H1 (cell line): ENCODE measurements around the gene CCDC107. TPM values are rescaled to one million over a fixed set of nuclear protein-coding genes. Genes with fewer than 3 reads are reported as not detected.

Experiments used
- CTCF ChIA-PET: fragments of 300-600 bp; sonication (Branson Sonifier 250); formaldehyde crosslinking; loops from one replicate; lab custom pipeline; 2021; ENCODE audit not compliant: partially characterized antibody; lab: Charles Lee
- POLR2A ChIA-PET: fragments of 300-600 bp; sonication (Branson Sonifier 250); formaldehyde crosslinking; loops from one replicate; lab custom pipeline; 2021; ENCODE audit warnings: inconsistent platforms; ENCODE audit not compliant: partially characterized antibody; lab: Charles Lee
- DNase-seq, 2 experiments: peaks; one replicate each; pipeline versions ENCODE4 v3.0.0 to v3.0.0-alpha.2; 2010 to 2022; ENCODE audit warnings: low spot score in 2 of 2, low read depth in 1 of 2, mixed read lengths in 1 of 2
- FAIRE-seq: peaks from 2 replicates; lab custom pipeline; 2011; peaks lifted over from hg19 to GRCh38; lab: Jason Lieb, UNC
- H2AFZ ChIP-seq: 2 replicates; pipeline ENCODE4 v1.8.1; 2012; ENCODE audit warnings: low read length, inconsistent platforms
- H2AK5ac ChIP-seq: 2 replicates; pipeline ENCODE4 v1.6.1; 2013; ENCODE audit warnings: low read depth, low read length
- H2BK120ac ChIP-seq: replicated peaks from 2 replicates; pipeline ENCODE3; 2013; ENCODE audit warnings: low read depth, low read length, inconsistent platforms
- H2BK12ac ChIP-seq: 2 replicates; pipeline ENCODE4 v1.6.1; 2013; ENCODE audit warnings: low read depth, low read length
- H2BK15ac ChIP-seq: 2 replicates; pipeline ENCODE4 v1.6.1; 2013; ENCODE audit warnings: low read length
- H2BK20ac ChIP-seq: 2 replicates; pipeline ENCODE4 v1.6.1; 2013; ENCODE audit warnings: low read length
- H2BK5ac ChIP-seq: 2 replicates; pipeline ENCODE4 v1.6.1; 2013; ENCODE audit warnings: low read depth, low read length
- H3K14ac ChIP-seq: 2 replicates; pipeline ENCODE4 v1.6.1; 2013; ENCODE audit warnings: inconsistent platforms; ENCODE audit not compliant: insufficient read length
- H3K18ac ChIP-seq: 2 replicates; pipeline ENCODE4 v1.6.1; 2013; ENCODE audit warnings: low read length; ENCODE audit errors: extremely low read depth
- H3K23ac ChIP-seq: 2 replicates; pipeline ENCODE4 v1.6.1; 2013; ENCODE audit warnings: inconsistent platforms; ENCODE audit not compliant: insufficient read length
- H3K23me2 ChIP-seq: 2 replicates; pipeline ENCODE4 v1.6.1; 2013; ENCODE audit warnings: low read depth, low read length
- H3K27ac ChIP-seq: 2 replicates; pipeline ENCODE4 v1.6.1; 2011; ENCODE audit warnings: low read depth, low read length, inconsistent platforms
- H3K27me3 ChIP-seq, 4 experiments: replicated peaks in 1 of 4; 1 replicate in 1 of 4; 2 replicates in 3 of 4; pipeline versions ENCODE4 v1.6.1 to v1.8.1; 2011 to 2013; ENCODE audit warnings: low read length in 3 of 4, mild to moderate bottlenecking in 3 of 4, inconsistent platforms in 2 of 4, mixed read lengths in 2 of 4, moderate library complexity in 1 of 4; ENCODE audit not compliant: control insufficient read depth in 3 of 4, insufficient read depth in 3 of 4; ENCODE audit errors: extremely low read depth in 1 of 4
- H3K36me3 ChIP-seq, 4 experiments: 2 replicates each; pipeline versions ENCODE4 v1.6.1 to v1.8.1; 2011 to 2013; ENCODE audit warnings: mild to moderate bottlenecking in 4 of 4, low read length in 3 of 4, moderate library complexity in 2 of 4, control low read depth in 1 of 4, inconsistent platforms in 1 of 4; ENCODE audit not compliant: insufficient read depth in 4 of 4, control insufficient read depth in 2 of 4
- H3K4ac ChIP-seq: replicated peaks from 2 replicates; pipeline ENCODE3; 2013; ENCODE audit warnings: low read length, low read depth, mixed read lengths, inconsistent platforms; ENCODE audit not compliant: insufficient read length
- H3K4me1 ChIP-seq, 4 experiments: replicated peaks in 1 of 4; 1 replicate in 1 of 4; 2 replicates in 3 of 4; pipeline versions ENCODE4 v1.6.1 to v1.8.1; 2011 to 2013; ENCODE audit warnings: low read length in 3 of 4, inconsistent platforms in 2 of 4, mixed read lengths in 1 of 4; ENCODE audit not compliant: insufficient read depth in 4 of 4, control insufficient read depth in 3 of 4
- H3K4me2 ChIP-seq, 2 experiments: 2 replicates each; pipeline versions ENCODE4 v1.6.1 to v1.8.1; 2011 to 2013; ENCODE audit warnings: low read depth in 2 of 2, low read length in 2 of 2, control low read depth in 1 of 2, inconsistent platforms in 1 of 2, mild to moderate bottlenecking in 1 of 2; ENCODE audit not compliant: insufficient read depth in 1 of 2
- H3K4me3 ChIP-seq, 4 experiments: fragments of 200-600, 300-600 bp in 1 of 4; sonication (generic), shearing (Covaris generic), sonication (Bioruptor Twin) in 1 of 4; 2 replicates each; pipeline versions ENCODE4 v1.5.1 to v1.8.1; 2011 to 2016; ENCODE audit warnings: low read length in 4 of 4, low read depth in 3 of 4, control low read depth in 2 of 4, inconsistent platforms in 2 of 4, mild to moderate bottlenecking in 2 of 4, mixed read lengths in 1 of 4, moderate library complexity in 1 of 4; ENCODE audit not compliant: insufficient read depth in 2 of 4; ENCODE audit errors: extremely low read depth in 1 of 4
- H3K56ac ChIP-seq: replicated peaks from 2 replicates; pipeline ENCODE3; 2013; ENCODE audit warnings: low read depth, mild to moderate bottlenecking, mixed read lengths, low read length, inconsistent platforms; ENCODE audit not compliant: insufficient read length
- H3K79me1 ChIP-seq: 2 replicates; pipeline ENCODE4 v1.6.1; 2013; ENCODE audit warnings: low read depth, low read length, control low read depth
- H3K79me2 ChIP-seq, 2 experiments: 2 replicates each; pipeline versions ENCODE4 v1.6.1 to v1.8.1; 2012 to 2013; ENCODE audit warnings: low read length in 2 of 2, mild to moderate bottlenecking in 2 of 2, inconsistent platforms in 1 of 2; ENCODE audit not compliant: insufficient read depth in 2 of 2, control insufficient read depth in 1 of 2
- H3K9ac ChIP-seq, 4 experiments: replicated peaks in 1 of 4; 1 replicate in 1 of 4; 2 replicates in 3 of 4; pipeline versions ENCODE4 v1.6.1 to v1.8.1; 2011 to 2013; ENCODE audit warnings: low read depth in 3 of 4, low read length in 3 of 4, control low read depth in 2 of 4, mild to moderate bottlenecking in 2 of 4, moderate library complexity in 2 of 4, inconsistent platforms in 1 of 4; ENCODE audit errors: extremely low read depth in 1 of 4
- H3K9me3 ChIP-seq, 2 experiments: 2 replicates each; pipeline versions ENCODE4 v1.6.1 to v1.8.1; 2012 to 2013; ENCODE audit warnings: mild to moderate bottlenecking in 2 of 2, moderate library complexity in 2 of 2, control low read depth in 1 of 2, inconsistent platforms in 1 of 2, low read depth in 1 of 2, low read length in 1 of 2, mixed read lengths in 1 of 2; ENCODE audit not compliant: insufficient read depth in 2 of 2
- H4K20me1 ChIP-seq, 2 experiments: replicated peaks in 1 of 2; 2 replicates each; pipeline versions ENCODE3 to v1.8.1; 2011 to 2013; ENCODE audit warnings: inconsistent platforms in 2 of 2, low read length in 2 of 2, mild to moderate bottlenecking in 1 of 2; ENCODE audit not compliant: insufficient read depth in 2 of 2, control insufficient read depth in 1 of 2
- H4K5ac ChIP-seq: 2 replicates; pipeline ENCODE4 v1.6.1; 2013; ENCODE audit warnings: low read length, low read depth, mixed read lengths, inconsistent platforms; ENCODE audit not compliant: insufficient read length
- H4K8ac ChIP-seq: 2 replicates; pipeline ENCODE4 v1.8.0; 2013; ENCODE audit warnings: mild to moderate bottlenecking, moderate library complexity, low read length, inconsistent platforms; ENCODE audit not compliant: insufficient read depth; ENCODE audit errors: extremely low read depth
- H4K91ac ChIP-seq: replicated peaks from 2 replicates; pipeline ENCODE3; 2013; ENCODE audit warnings: low read length, mixed read lengths, inconsistent platforms; ENCODE audit not compliant: insufficient read length
- BACH1 ChIP-seq: IDR thresholded peaks from 2 replicates; pipeline ENCODE4 v1.6.1; 2012; ENCODE audit warnings: low read length, improper control_type of control experiment
- BCL11A ChIP-seq, 2 experiments: IDR thresholded peaks; one replicate each; pipeline ENCODE4 v1.6.1; 2011; ENCODE audit warnings: low read depth in 2 of 2, low read length in 2 of 2, mild to moderate bottlenecking in 2 of 2
- CREB1 ChIP-seq: IDR thresholded peaks from 2 replicates; pipeline ENCODE4 v1.6.1; 2012; ENCODE audit warnings: inconsistent platforms
- EZH2 ChIP-seq: fragments of 200-600 bp; sonication (generic); IDR thresholded peaks from 2 replicates; pipeline ENCODE4 v1.7.1; 2012; ENCODE audit warnings: low read depth, mild to moderate bottlenecking, moderate library complexity, low read length, inconsistent platforms; ENCODE audit not compliant: severe bottlenecking
- GABPA ChIP-seq: IDR thresholded peaks from 2 replicates; pipeline ENCODE4 v1.6.1; 2011; ENCODE audit warnings: mild to moderate bottlenecking, low read length, moderate library complexity, borderline replicate concordance; ENCODE audit not compliant: insufficient read depth
- GTF2F1 ChIP-seq: IDR thresholded peaks from 2 replicates; pipeline ENCODE4 v1.6.1; 2012; ENCODE audit warnings: low read depth, low read length, improper control_type of control experiment, borderline replicate concordance
- JUND ChIP-seq: IDR thresholded peaks from 2 replicates; pipeline ENCODE4 v1.6.1; 2011; ENCODE audit warnings: mild to moderate bottlenecking, improper control_type of control experiment, low read length
- KDM1A ChIP-seq: fragments of 200-600, 300-600 bp; sonication (generic); IDR thresholded peaks from 2 replicates; pipeline ENCODE4 v1.7.1; 2016; ENCODE audit warnings: mild to moderate bottlenecking, low read length, borderline replicate concordance
- PHF8 ChIP-seq: fragments of 200-600 bp; sonication (generic); conservative IDR thresholded peaks from 2 replicates; pipeline ENCODE4 v1.7.1; 2012; ENCODE audit warnings: low read depth, mild to moderate bottlenecking, inconsistent platforms, low read length, moderate library complexity
- RAD21 ChIP-seq, 2 experiments: IDR thresholded peaks in 1 of 2; conservative IDR thresholded peaks in 1 of 2; 2 replicates each; pipeline ENCODE4 v1.6.1; 2011; ENCODE audit warnings: low read depth in 2 of 2, low read length in 2 of 2, improper control_type of control experiment in 1 of 2, inconsistent platforms in 1 of 2, mild to moderate bottlenecking in 1 of 2, moderate library complexity in 1 of 2
- RXRA ChIP-seq: IDR thresholded peaks from 2 replicates; pipeline ENCODE4 v1.6.1; 2011; ENCODE audit warnings: low read depth, mild to moderate bottlenecking, low read length, moderate library complexity; ENCODE audit not compliant: insufficient read depth
- ZNF274 ChIP-seq: IDR thresholded peaks from 2 replicates; pipeline ENCODE4 v1.7.0; 2012; ENCODE audit warnings: low read length, borderline replicate concordance; ENCODE audit errors: extremely low read depth
- WGBS, 2 experiments: shearing (Covaris generic) in 1 of 2; methylation state at CpG; one replicate each; pipeline versions ENCODE4 v1.1.6 to v1.1.7; 2013 to 2015; ENCODE audit warnings: low lambda C conversion rate in 2 of 2, mixed read lengths in 2 of 2, inconsistent platforms in 1 of 2, low coverage in 1 of 2, missing lambda C conversion rate in 1 of 2; ENCODE audit not compliant: insufficient replicate concordance in 2 of 2, insufficient coverage in 1 of 2, insufficient read length in 1 of 2; ENCODE audit errors: extremely low coverage in 1 of 2, missing lambda C conversion rate in 1 of 2; 5-methylcytosine and 5-hydroxymethylcytosine counted together
- polyA plus RNA-seq, 7 experiments: library from polyadenylated mRNA; depleted of rRNA in 3 of 7; stranded (reverse) in 5 of 7; unstranded in 2 of 7; fragments of >200 nt in 5 of 7; fragments of 200-250 nt in 2 of 7; gene quantifications; 1 replicate in 5 of 7; 2 replicates in 1 of 7; 4 replicates in 1 of 7; pipeline versions ENCODE4 v1.2.1 to v1.2.3, GENCODE V29; 2011 to 2013; ENCODE audit warnings: missing spikeins in 2 of 7, mixed read lengths in 2 of 7
- total RNA-seq: library from RNA; stranded (reverse); fragmentation: NEBNext Ultra II Directional; extraction: Animal tissue kit (Norgen Biotek cat#: 25700); gene quantifications from 2 replicates; pipeline ENCODE4 v1.2.1, GENCODE V29; 2021
- TF ChIP-seq, protein P1 (sequence below): IDR thresholded peaks from 2 replicates; pipeline ENCODE4 v1.6.1; 2011; ENCODE audit warnings: low read depth, mild to moderate bottlenecking, low read length; ENCODE audit not compliant: insufficient read depth

Gene CCDC107
- total and polyA plus RNA-seq, 2 of the 8 experiments (the other 6 are each of a cell fraction or from before 2014, with no cell fraction given), result 8.2 to 9.0 TPM

DNA sequence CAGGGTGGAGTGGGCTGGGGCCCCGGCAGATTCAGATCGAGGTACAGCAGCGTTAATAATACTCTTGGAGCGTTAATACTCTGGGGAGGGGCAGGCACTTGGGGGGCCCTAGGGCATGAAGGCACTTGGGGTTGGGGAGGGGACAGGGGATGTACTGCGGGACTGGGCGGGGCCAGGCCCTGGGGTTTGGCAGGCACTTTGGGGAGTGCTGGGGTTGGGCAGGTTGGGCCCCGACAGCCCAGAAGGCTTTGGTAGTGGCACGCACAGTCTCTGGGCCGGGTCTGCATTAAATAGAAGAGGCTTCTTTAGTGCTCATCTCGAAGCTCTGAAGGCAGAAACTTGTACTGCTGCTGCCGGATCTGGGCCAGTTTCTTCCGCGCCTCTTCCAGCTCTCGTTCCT lies 39.4 kb downstream of the CCDC107 start:
- H3K23ac ChIP-seq, result no peak overlapping the region
- H3K36me3 ChIP-seq, result peaks cover 28 to 44% (median 42%) of the 10 kb centered on the region in 4 experiments
- no peak overlapping the region for H3K14ac ChIP-seq
- 95% methylated on average over 12 of the region's 14 CpGs; no CpG with 5 or more reads in 1 of the 2 experiments for WGBS, 2 experiments
- no peaks in the 10 kb centered on the region for H3K4me1 ChIP-seq
- ChIA-PET CTCF (interaction anchor here (1.2 to 14.1 kb wide), 23 partner anchors 9 to 208 kb away, joined by 3 to 347 read pairs (median 16); partner anchors contain the start of genes ARHGEF39, CA9, CCDC107 and CREB3), POLR2A (interaction anchor here (2.1 to 14.9 kb wide), 4 partner anchors 9 to 51 kb away, joined by 9 to 158 read pairs (median 12); partner anchors contain the start of genes CREB3 and TLN1)
- no peaks in the 10 kb centered on the region for H3K79me2 ChIP-seq
- no peak overlapping the region for H3K4ac ChIP-seq
- no peak overlapping the region for H3K27ac ChIP-seq
- no peak overlapping the region for H2BK5ac ChIP-seq
- H2BK120ac ChIP-seq, result no peak overlapping the region
- no peak overlapping the region for H3K4me3 ChIP-seq
- H3K27me3 ChIP-seq, result no peaks in the 10 kb centered on the region
- H3K79me1 ChIP-seq, result no peaks in the 10 kb centered on the region
- FAIRE-seq (no peak), DNase-seq (no peak)
- no peak overlapping the region for H3K4me2 ChIP-seq
- H3K23me2 ChIP-seq, result no peaks in the 10 kb centered on the region
- H3K18ac ChIP-seq, result no peak overlapping the region
- H2BK15ac ChIP-seq, result no peak overlapping the region
- no peak overlapping the region for H3K56ac ChIP-seq
- H2AK5ac ChIP-seq, result no peak overlapping the region
- peaks cover 3 to 7% of the 10 kb centered on the region in 2 experiments for H4K20me1 ChIP-seq
- H2BK12ac ChIP-seq, result no peak overlapping the region
- H2BK20ac ChIP-seq, result no peak overlapping the region
- H4K8ac ChIP-seq, result no peak overlapping the region
- no peak overlapping the region for H4K5ac ChIP-seq
- H3K9me3 ChIP-seq, result no peaks in the 10 kb centered on the region
- no peak overlapping the region for H2AFZ ChIP-seq
- H3K9ac ChIP-seq, result no peak overlapping the region
- H4K91ac ChIP-seq, result no peak overlapping the region
- TF ChIP-seq JUND, result no peak
- TF ChIP-seq BACH1, result no peak
- no peak for TF ChIP-seq RAD21 (IDR thresholded peaks at IDR 0.05 in 1 of 2, conservative IDR thresholded peaks at IDR 0.05 in 1 of 2; ENCODE audit: low read depth in 2 of 2, low read length in 2 of 2)
- TF ChIP-seq PHF8, result no peak
- no peak for TF ChIP-seq EZH2
- no peak for TF ChIP-seq ZNF274
- no peak for TF ChIP-seq GABPA
- no peak for TF ChIP-seq GTF2F1
- no peak for TF ChIP-seq CREB1
- TF ChIP-seq KDM1A, result no peak
- TF ChIP-seq RXRA, result no peak
- TF ChIP-seq, protein P1, sequence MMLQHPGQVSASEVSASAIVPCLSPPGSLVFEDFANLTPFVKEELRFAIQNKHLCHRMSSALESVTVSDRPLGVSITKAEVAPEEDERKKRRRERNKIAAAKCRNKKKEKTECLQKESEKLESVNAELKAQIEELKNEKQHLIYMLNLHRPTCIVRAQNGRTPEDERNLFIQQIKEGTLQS, result no peak
- TF ChIP-seq BCL11A (IDR thresholded peaks at IDR 0.05; ENCODE audit: low read depth in 2 of 2, low read length in 2 of 2), result no peak
